Measurements from ENCODE around the gene CIDEB. TPM values are rescaled to one million over a fixed set of nuclear protein-coding genes. Genes with fewer than 3 reads are reported as not detected.

Gene CIDEB
- total and polyA plus RNA-seq, 2 of the 8 experiments (the other 6 are each of a cell fraction or from before 2014, with no cell fraction given): 0.11 TPM; not detected in 1

- TF ChIP-seq CHD7 (IDR thresholded peaks at IDR 0.05; ENCODE audit: insufficient replicate concordance, low read length) (no peak), TAF1 (IDR thresholded peaks at IDR 0.05; ENCODE audit: low read depth, low read length) (no peak), CTCF (IDR thresholded peaks at IDR 0.05; ENCODE audit: control extremely low read depth in 1 of 3, insufficient read depth in 1 of 3, low read depth in 1 of 3, low read length in 3 of 3) (no peak), FOSL1 (IDR thresholded peaks at IDR 0.05; ENCODE audit: insufficient read depth, low read depth, low read length) (no peak), TCF12 (IDR thresholded peaks at IDR 0.05; ENCODE audit: low read depth, low read length) (no peak), POU5F1 (IDR thresholded peaks at IDR 0.05; ENCODE audit: low read depth, low read length) (no peak), YY1 (IDR thresholded peaks at IDR 0.05; ENCODE audit: low read depth, low read length) (no peak), ASH2L (IDR thresholded peaks at IDR 0.05; ENCODE audit: low read length) (no peak)
Observed at GRCh38 chr14:24291446-24292117, 16.2 kb downstream of the CIDEB start (continued).
